Neural crest cell (in vitro differentiated cells): ENCODE measurements around the gene RBPJ. TPM values are rescaled to one million over a fixed set of nuclear protein-coding genes. Genes with fewer than 3 reads are reported as not detected.
"Not testable (repeated sequence)": the region's sequence is repeated elsewhere in the genome, so short reads cannot be mapped to it uniquely, and the experiment has no call there.

ENCODE experiments used
- DNase-seq: peaks from one replicate; pipeline ENCODE4 v3.0.0; 2021; ENCODE audit warnings: low read depth, mixed read lengths, low spot score
- H3K27ac Mint-ChIP-seq: one replicate; pipeline ENCODE4 v1.8.0; 2021; ENCODE audit warnings: mild to moderate bottlenecking, mixed read lengths; ENCODE audit not compliant: unreplicated experiment
- H3K27me3 Mint-ChIP-seq: 2 replicates; pipeline ENCODE4 v1.8.0; 2021; ENCODE audit warnings: low read depth, mild to moderate bottlenecking, mixed read lengths
- H3K36me3 Mint-ChIP-seq: 2 replicates; pipeline ENCODE4 v1.8.0; 2021; ENCODE audit warnings: low read depth, mild to moderate bottlenecking, mixed read lengths
- H3K4me1 Mint-ChIP-seq: 2 replicates; pipeline ENCODE4 v1.8.0; 2021; ENCODE audit warnings: mixed read lengths
- H3K4me3 Mint-ChIP-seq: one replicate; pipeline ENCODE4 v1.8.0; 2021; ENCODE audit warnings: mild to moderate bottlenecking, mixed read lengths
- H3K9me3 Mint-ChIP-seq: 2 replicates; pipeline ENCODE4 v1.8.0; 2021; ENCODE audit warnings: mixed read lengths
- CTCF ChIP-seq: fragments of 200-600 bp; sonication (generic); conservative IDR thresholded peaks from 2 replicates; pipeline ENCODE4 v1.5.0; 2021; ENCODE audit warnings: antibody characterized with exemption, mild to moderate bottlenecking
- total RNA-seq: library from RNA; stranded (reverse); gene quantifications from 2 replicates; pipeline ENCODE4 v1.2.1, GENCODE V29; 2021

The RBPJ gene
- total RNA-seq, 1 donor from 2014 or later: 76.4 TPM

DNA sequence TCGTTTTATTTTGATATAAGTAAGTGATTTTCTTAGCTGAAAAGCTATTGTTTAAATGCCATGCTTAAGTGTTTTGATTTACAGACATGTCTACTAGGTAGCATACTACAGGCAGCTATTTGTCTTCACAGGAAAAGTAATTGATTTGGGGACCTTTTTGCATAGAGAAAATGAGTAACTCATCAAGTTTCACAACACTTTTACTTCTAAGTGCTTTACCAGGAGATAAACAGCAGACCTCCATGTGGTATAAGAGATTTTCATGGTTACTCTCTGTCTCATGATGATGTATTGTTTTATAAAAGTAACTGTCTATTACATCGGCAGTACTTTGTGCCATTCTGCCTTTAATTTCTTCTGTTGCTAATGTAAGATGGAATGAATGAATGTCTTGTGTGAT, 28.7 kb downstream of the RBPJ start:
- no peak for DNase-seq
- Mint-ChIP-seq H3K36me3 (peaks cover 2% of the 10 kb centered on the region), H3K9me3 (no peaks in the 10 kb centered on the region), H3K4me1 (peaks cover 50% of the 10 kb centered on the region), H3K4me3 (no peak overlapping the region), H3K27me3 (no peaks in the 10 kb centered on the region), H3K27ac (no peak overlapping the region)
- no peak for TF ChIP-seq CTCF

- peaks cover 2% of the 10 kb centered on the region for H3K36me3 Mint-ChIP-seq
- H3K4me3 Mint-ChIP-seq: no peak overlapping the region
- no peak for DNase-seq
- no peaks in the 10 kb centered on the region for H3K9me3 Mint-ChIP-seq
- H3K4me1 Mint-ChIP-seq: peaks cover 47% of the 10 kb centered on the region
- H3K27me3 Mint-ChIP-seq: no peaks in the 10 kb centered on the region
- H3K27ac Mint-ChIP-seq: no peak overlapping the region
- no peak for TF ChIP-seq CTCF
Observed at GRCh38 chr4:26351685-26352084, 30.9 kb downstream of the RBPJ start.

- Mint-ChIP-seq H3K9me3 (no peaks in the 10 kb centered on the region), H3K36me3 (no peaks in the 10 kb centered on the region), H3K4me3 (no peak overlapping the region), H3K27ac (no peak overlapping the region), H3K4me1 (peaks cover 33% of the 10 kb centered on the region), H3K27me3 (no peaks in the 10 kb centered on the region)
- no peak for TF ChIP-seq CTCF
- DNase-seq: no peak
Observed at GRCh38 chr4:26354491-26354890, 33.7 kb downstream of the RBPJ start.

- TF ChIP-seq CTCF: no peak
- peaks cover 28% of the 10 kb centered on the region for H3K4me1 Mint-ChIP-seq
Observed at GRCh38 chr4:26355392-26356052, 34.7 kb downstream of the RBPJ start.

GRCh38 chr4:26356081-26356501, 35.3 kb downstream of the RBPJ start:
- DNase-seq: no peak
- H3K4me1 Mint-ChIP-seq: peaks cover 29% of the 10 kb centered on the region
- TF ChIP-seq CTCF: no peak
- H3K4me3 Mint-ChIP-seq: no peak overlapping the region
- no peaks in the 10 kb centered on the region for H3K36me3 Mint-ChIP-seq
- H3K27ac Mint-ChIP-seq: no peak overlapping the region
- H3K9me3 Mint-ChIP-seq: no peaks in the 10 kb centered on the region
- H3K27me3 Mint-ChIP-seq: no peaks in the 10 kb centered on the region

More at GRCh38 chr4:26355392-26356052, 34.7 kb downstream of the RBPJ start:
- Mint-ChIP-seq H3K4me3 (no peak overlapping the region), H3K27ac (no peak overlapping the region), H3K36me3 (no peaks in the 10 kb centered on the region), H3K27me3 (no peaks in the 10 kb centered on the region), H3K9me3 (no peaks in the 10 kb centered on the region)
- no peak for DNase-seq

DNA sequence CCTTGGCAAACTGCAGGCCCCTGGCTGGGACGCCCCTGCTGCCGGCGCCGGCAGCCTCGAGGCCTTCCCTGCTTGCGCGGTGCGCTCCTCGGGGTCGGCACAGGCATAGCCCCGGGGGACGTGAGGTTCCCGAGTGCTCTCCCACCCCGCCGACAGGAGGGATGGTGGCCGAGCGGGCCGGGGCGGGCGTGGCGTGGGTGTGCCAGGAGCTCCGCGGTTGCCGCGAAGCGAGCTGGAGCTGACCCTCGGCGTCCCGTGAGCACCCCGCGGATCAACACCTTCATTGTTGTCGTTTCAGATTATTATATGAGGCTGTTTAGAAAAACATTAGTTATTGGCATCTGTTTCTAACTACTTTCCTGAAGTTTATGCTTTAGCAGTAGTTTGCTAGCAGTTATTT, 38.7 kb downstream of the RBPJ start:
- peaks cover 27% of the 10 kb centered on the region for H3K4me1 Mint-ChIP-seq
- DNase-seq, H3K36me3 Mint-ChIP-seq, H3K9me3 Mint-ChIP-seq, H3K27ac Mint-ChIP-seq, H3K27me3 Mint-ChIP-seq, H3K4me3 Mint-ChIP-seq: not testable (repeated sequence)
